CD14-positive monocyte (primary cell): Measurements from ENCODE around the gene TPX2. TPM values are rescaled to one million over a fixed set of nuclear protein-coding genes. Genes with fewer than 3 reads are reported as not detected.

Experiments
- DNase-seq, 3 donors: peaks; one replicate each; pipeline ENCODE4 v3.0.0-alpha.2; 2011 to 2022
- H2AFZ ChIP-seq: 2 replicates; pipeline ENCODE4 v1.6.0; 2012; ENCODE audit warnings: mild to moderate bottlenecking, low read depth, low read length, inconsistent platforms; ENCODE audit not compliant: insufficient read depth, poor library complexity, severe bottlenecking
- H3K27ac ChIP-seq, 2 donors: 1 replicate in 1 of 2; 2 replicates in 1 of 2; pipeline ENCODE4 v1.5.1; 2012 to 2013; ENCODE audit warnings: low read length in 2 of 2, control low read depth in 1 of 2, inconsistent platforms in 1 of 2, low read depth in 1 of 2, mild to moderate bottlenecking in 1 of 2
- H3K27me3 ChIP-seq, 2 donors: one replicate each; pipeline versions ENCODE4 v1.6.0 to v1.6.1; 2011 to 2013; ENCODE audit warnings: low read length in 2 of 2; ENCODE audit not compliant: control insufficient read depth in 2 of 2, insufficient read depth in 2 of 2
- H3K36me3 ChIP-seq, 2 donors: replicated peaks in 1 of 2; 1 replicate in 1 of 2; 2 replicates in 1 of 2; pipeline versions ENCODE4 v1.5.1 to v1.6.1; 2012 to 2013; ENCODE audit warnings: low read length in 2 of 2, control low read depth in 1 of 2, inconsistent platforms in 1 of 2, mild to moderate bottlenecking in 1 of 2; ENCODE audit not compliant: insufficient read depth in 2 of 2, control insufficient read depth in 1 of 2
- H3K4me1 ChIP-seq, 2 donors: 1 replicate in 1 of 2; 2 replicates in 1 of 2; pipeline versions ENCODE4 v1.5.1 to v1.6.1; 2012 to 2013; ENCODE audit warnings: low read length in 2 of 2, control low read depth in 1 of 2, inconsistent platforms in 1 of 2, mild to moderate bottlenecking in 1 of 2, moderate library complexity in 1 of 2; ENCODE audit not compliant: insufficient read depth in 2 of 2, control insufficient read depth in 1 of 2
- H3K4me2 ChIP-seq: replicated peaks from 2 replicates; pipeline ENCODE3; 2012; ENCODE audit warnings: low read length, moderate library complexity, mild to moderate bottlenecking; ENCODE audit not compliant: poor library complexity, severe bottlenecking; ENCODE audit errors: extremely low read depth
- H3K4me3 ChIP-seq, 3 experiments: fragments of 200-600 bp in 1 of 3; sonication (generic) in 1 of 3; replicated peaks in 1 of 3; 1 replicate in 2 of 3; 2 replicates in 1 of 3; pipeline ENCODE4 v1.5.1; 2011 to 2013; ENCODE audit warnings: low read length in 3 of 3, mild to moderate bottlenecking in 3 of 3, control low read depth in 2 of 3, low read depth in 2 of 3, inconsistent platforms in 1 of 3, moderate library complexity in 1 of 3
- H3K79me2 ChIP-seq: 2 replicates; pipeline ENCODE4 v1.6.0; 2012; ENCODE audit warnings: mild to moderate bottlenecking, control low read depth, inconsistent platforms, low read length, moderate library complexity; ENCODE audit not compliant: insufficient read depth
- H3K9ac ChIP-seq: 2 replicates; pipeline ENCODE4 v1.6.0; 2017; ENCODE audit warnings: low read length, mild to moderate bottlenecking; ENCODE audit not compliant: insufficient read depth, poor library complexity, severe bottlenecking
- H3K9me3 ChIP-seq, 2 donors: replicated peaks in 1 of 2; 1 replicate in 1 of 2; 2 replicates in 1 of 2; pipeline versions ENCODE4 v1.5.1 to v1.6.1; 2012 to 2013; ENCODE audit warnings: low read length in 2 of 2, control low read depth in 1 of 2; ENCODE audit not compliant: control insufficient read depth in 1 of 2, insufficient read depth in 1 of 2
- H4K20me1 ChIP-seq: 2 replicates; pipeline ENCODE4 v1.6.0; 2012; ENCODE audit warnings: mild to moderate bottlenecking, low read length, control low read depth, moderate library complexity; ENCODE audit not compliant: insufficient read depth
- H3K27ac Mint-ChIP-seq, 7 donors: one replicate each; pipeline ENCODE4 v1.8.0; 2020; ENCODE audit warnings: mild to moderate bottlenecking in 7 of 7, mixed read lengths in 7 of 7, moderate library complexity in 6 of 7, inconsistent platforms in 2 of 7
- H3K27me3 Mint-ChIP-seq, 3 donors: one replicate each; pipeline ENCODE4 v1.8.0; 2021 to 2022; ENCODE audit warnings: low read depth in 3 of 3, mild to moderate bottlenecking in 3 of 3, mixed read lengths in 3 of 3, moderate library complexity in 3 of 3, inconsistent platforms in 1 of 3
- H3K36me3 Mint-ChIP-seq, 2 donors: one replicate each; pipeline ENCODE4 v1.8.0; 2020; ENCODE audit warnings: mixed read lengths in 2 of 2, inconsistent platforms in 1 of 2, mild to moderate bottlenecking in 1 of 2
- H3K4me1 Mint-ChIP-seq: one replicate; pipeline ENCODE4 v1.8.0; 2020; ENCODE audit warnings: mild to moderate bottlenecking, mixed read lengths
- H3K4me3 Mint-ChIP-seq, 2 donors: one replicate each; pipeline ENCODE4 v1.8.0; 2020; ENCODE audit warnings: mild to moderate bottlenecking in 2 of 2, mixed read lengths in 2 of 2, moderate library complexity in 1 of 2
- H3K9me3 Mint-ChIP-seq, 7 donors: one replicate each; pipeline ENCODE4 v1.8.0; 2020 to 2022; ENCODE audit warnings: mixed read lengths in 7 of 7, mild to moderate bottlenecking in 6 of 7, moderate library complexity in 6 of 7, inconsistent platforms in 2 of 7
- WGBS: methylation state at CpG from one replicate; pipeline ENCODE4 v1.1.5; 2013; ENCODE audit warnings: missing lambda C conversion rate; ENCODE audit not compliant: insufficient coverage; 5-methylcytosine and 5-hydroxymethylcytosine counted together
- intact Hi-C, 2 donors: fragments of 100-400 bp; cut with micrococcal nuclease; formaldehyde crosslinking; loops; one replicate each; pipeline versions ENCODE4 v1.15.0 to v1.15.1; 2023
- polyA plus RNA-seq, 3 donors: library from polyadenylated mRNA; depleted of rRNA in 1 of 3; unstranded in 2 of 3; stranded (reverse) in 1 of 3; fragments of 300-500 nt in 2 of 3; fragments of >200 nt in 1 of 3; fragmentation: Illumina TruSeq in 2 of 3; gene quantifications; 1 replicate in 2 of 3; 2 replicates in 1 of 3; pipeline ENCODE4 v1.2.3, GENCODE V29; 2012 to 2021
- TF ChIP-seq, protein P1 (sequence below): fragments of 200-600 bp; IDR thresholded peaks from one replicate; pipeline ENCODE4 v1.8.0; 2022; ENCODE audit warnings: antibody characterized with exemption, mild to moderate bottlenecking

The TPX2 gene
- polyA plus RNA-seq, 3 donors: 0.06 TPM; not detected in 2

DNA sequence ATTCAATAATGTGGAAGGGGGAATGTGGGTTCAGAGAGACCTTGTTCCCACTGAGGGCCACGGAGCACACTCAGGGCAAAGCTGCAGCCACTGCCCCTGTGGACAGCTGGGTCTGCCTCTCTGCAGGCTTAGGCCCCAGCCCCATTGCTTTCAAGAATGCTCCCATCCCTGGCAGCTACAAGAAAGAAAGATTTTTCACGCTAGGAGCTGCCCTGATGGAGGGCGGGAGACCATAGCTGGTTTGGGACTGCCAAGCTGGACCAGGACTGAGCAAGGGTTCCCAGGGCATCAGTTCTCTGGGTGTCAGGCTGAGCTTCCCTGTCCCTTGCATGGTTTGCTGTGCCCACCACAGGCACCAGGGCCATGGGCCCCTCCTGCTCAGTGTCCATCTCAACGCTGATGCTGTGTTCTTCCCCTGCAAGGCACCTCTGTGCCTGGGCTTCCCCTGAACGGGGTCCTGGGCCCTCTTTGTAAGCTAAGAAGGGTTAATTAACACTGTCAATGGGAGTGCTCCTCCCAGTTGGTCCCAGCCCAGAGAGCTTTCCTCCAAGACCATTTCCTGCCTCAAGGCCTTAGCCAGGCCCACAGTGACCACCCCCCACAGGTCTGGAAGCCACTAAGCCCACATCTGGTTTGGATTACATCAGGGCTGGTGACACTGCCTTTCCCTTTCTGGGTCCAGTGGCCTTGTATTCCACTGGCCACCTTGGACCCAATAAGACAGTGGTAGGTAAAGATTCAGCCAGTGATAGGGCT is 97.9 kb downstream of the TPX2 start:
- Histone ChIP-seq H3K9me3 (no peaks in the 10 kb centered on the region), H3K4me3 (peak overlapping the region in 1 of 3 experiments; percentile 54), H3K4me2 (peak overlapping the region; percentile 63), H3K9ac (no peak overlapping the region), H4K20me1 (no peaks in the 10 kb centered on the region), H3K27ac (no peak overlapping the region), H3K27me3 (peaks cover 0 to 51% of the 10 kb centered on the region in 2 donors), H3K4me1 (peaks cover 42 to 50% of the 10 kb centered on the region in 2 donors), H2AFZ (no peak overlapping the region), H3K79me2 (no peaks in the 10 kb centered on the region), H3K36me3 (no peaks in the 10 kb centered on the region)
- TF ChIP-seq, protein P1, sequence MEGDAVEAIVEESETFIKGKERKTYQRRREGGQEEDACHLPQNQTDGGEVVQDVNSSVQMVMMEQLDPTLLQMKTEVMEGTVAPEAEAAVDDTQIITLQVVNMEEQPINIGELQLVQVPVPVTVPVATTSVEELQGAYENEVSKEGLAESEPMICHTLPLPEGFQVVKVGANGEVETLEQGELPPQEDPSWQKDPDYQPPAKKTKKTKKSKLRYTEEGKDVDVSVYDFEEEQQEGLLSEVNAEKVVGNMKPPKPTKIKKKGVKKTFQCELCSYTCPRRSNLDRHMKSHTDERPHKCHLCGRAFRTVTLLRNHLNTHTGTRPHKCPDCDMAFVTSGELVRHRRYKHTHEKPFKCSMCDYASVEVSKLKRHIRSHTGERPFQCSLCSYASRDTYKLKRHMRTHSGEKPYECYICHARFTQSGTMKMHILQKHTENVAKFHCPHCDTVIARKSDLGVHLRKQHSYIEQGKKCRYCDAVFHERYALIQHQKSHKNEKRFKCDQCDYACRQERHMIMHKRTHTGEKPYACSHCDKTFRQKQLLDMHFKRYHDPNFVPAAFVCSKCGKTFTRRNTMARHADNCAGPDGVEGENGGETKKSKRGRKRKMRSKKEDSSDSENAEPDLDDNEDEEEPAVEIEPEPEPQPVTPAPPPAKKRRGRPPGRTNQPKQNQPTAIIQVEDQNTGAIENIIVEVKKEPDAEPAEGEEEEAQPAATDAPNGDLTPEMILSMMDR: no peak
- H3K4me1 Mint-ChIP-seq: no peaks in the 10 kb centered on the region
- H3K4me3 Mint-ChIP-seq: no peak overlapping the region
- H3K27ac Mint-ChIP-seq: peak overlapping the region in 1 of 7 donors; percentile 43
- WGBS: 87% methylated on average over 5 of the region's 5 CpGs
- H3K27me3 Mint-ChIP-seq: peaks cover 20 to 43% (median 42%) of the 10 kb centered on the region in 3 donors
- DNase-seq: no peak
- H3K9me3 Mint-ChIP-seq: no peaks in the 10 kb centered on the region
- intact Hi-C loops: no loop called here
- H3K36me3 Mint-ChIP-seq: peaks cover 0 to 2% of the 10 kb centered on the region in 2 donors

DNA sequence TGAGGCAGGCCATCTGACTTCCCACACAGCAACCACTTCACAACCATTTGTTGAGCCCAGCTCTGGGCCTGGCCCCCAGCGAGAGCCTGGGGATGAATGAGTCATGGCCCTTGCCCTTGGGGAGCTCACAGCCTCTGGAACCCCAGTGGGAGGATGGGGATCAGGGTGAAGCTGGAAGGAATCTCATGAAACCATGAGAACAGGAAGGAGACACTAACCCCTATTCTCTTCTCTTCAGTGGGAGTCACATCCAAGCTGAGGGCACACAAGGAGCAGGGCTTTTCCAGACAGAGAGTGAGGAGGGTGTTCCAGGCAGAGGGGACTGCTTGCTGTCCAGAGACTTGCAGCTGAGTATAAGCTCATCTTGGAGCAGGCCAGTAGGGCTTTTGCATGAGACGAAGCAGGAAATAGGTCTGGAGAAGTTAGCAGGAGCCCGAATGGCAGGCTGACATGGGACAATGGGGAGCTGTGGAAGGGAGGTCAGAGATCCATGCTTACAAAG is 98.9 kb downstream of the TPX2 start:
- WGBS: 15% methylated on average over 2 of the region's 3 CpGs
- DNase-seq: peak; percentile 39 to 68 (median 53)
- no peak overlapping the region for H3K27ac ChIP-seq
- peaks cover 42 to 50% of the 10 kb centered on the region in 2 donors for H3K4me1 ChIP-seq
- no peaks in the 10 kb centered on the region for H4K20me1 ChIP-seq
- intact Hi-C loops: no loop called here
- Mint-ChIP-seq H3K27me3 (peaks cover 20 to 45% (median 38%) of the 10 kb centered on the region in 3 donors), H3K36me3 (peaks cover 0 to 2% of the 10 kb centered on the region in 2 donors), H3K9me3 (no peaks in the 10 kb centered on the region), H3K4me1 (no peaks in the 10 kb centered on the region), H3K27ac (no peak overlapping the region), H3K4me3 (no peak overlapping the region)
- H3K4me3 ChIP-seq: no peak overlapping the region
- H3K9ac ChIP-seq: no peak overlapping the region
- no peak overlapping the region for H2AFZ ChIP-seq
- H3K36me3 ChIP-seq: no peaks in the 10 kb centered on the region
- peaks cover 0 to 51% of the 10 kb centered on the region in 2 donors for H3K27me3 ChIP-seq
- no peak overlapping the region for H3K4me2 ChIP-seq
- no peaks in the 10 kb centered on the region for H3K9me3 ChIP-seq
- TF ChIP-seq, protein P1: no peak
- H3K79me2 ChIP-seq: no peaks in the 10 kb centered on the region
